Measurements from ENCODE around the gene ITIH1.

ITIH1 gene

DNA sequence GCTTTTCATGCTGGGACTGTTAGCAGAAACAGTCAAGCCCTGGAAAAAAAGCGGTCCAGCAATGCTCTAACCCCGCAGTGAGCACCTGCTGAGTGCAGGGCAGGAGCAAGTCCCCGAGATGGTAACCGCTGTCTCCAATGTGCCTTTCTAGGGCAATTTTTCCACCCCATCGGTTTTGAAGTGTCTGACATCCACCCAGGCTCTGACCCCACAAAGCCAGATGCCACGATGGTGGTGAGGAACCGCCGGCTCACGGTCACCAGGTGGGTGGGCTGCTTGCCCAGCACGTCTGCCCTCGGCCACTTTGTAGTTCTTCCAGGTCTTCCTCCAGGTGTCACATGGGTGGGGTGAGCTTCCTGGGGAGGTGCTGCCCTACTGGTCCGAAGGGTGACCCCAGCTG lies 14.0 kb downstream of the ITIH1 start:
- no peak for DNase-seq (ENCODE audit: low read depth)
- H3K4me3 ChIP-seq (ENCODE audit: low read depth, low read length) = no peak overlapping the region
- TF ChIP-seq, protein P1, sequence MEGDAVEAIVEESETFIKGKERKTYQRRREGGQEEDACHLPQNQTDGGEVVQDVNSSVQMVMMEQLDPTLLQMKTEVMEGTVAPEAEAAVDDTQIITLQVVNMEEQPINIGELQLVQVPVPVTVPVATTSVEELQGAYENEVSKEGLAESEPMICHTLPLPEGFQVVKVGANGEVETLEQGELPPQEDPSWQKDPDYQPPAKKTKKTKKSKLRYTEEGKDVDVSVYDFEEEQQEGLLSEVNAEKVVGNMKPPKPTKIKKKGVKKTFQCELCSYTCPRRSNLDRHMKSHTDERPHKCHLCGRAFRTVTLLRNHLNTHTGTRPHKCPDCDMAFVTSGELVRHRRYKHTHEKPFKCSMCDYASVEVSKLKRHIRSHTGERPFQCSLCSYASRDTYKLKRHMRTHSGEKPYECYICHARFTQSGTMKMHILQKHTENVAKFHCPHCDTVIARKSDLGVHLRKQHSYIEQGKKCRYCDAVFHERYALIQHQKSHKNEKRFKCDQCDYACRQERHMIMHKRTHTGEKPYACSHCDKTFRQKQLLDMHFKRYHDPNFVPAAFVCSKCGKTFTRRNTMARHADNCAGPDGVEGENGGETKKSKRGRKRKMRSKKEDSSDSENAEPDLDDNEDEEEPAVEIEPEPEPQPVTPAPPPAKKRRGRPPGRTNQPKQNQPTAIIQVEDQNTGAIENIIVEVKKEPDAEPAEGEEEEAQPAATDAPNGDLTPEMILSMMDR (conservative IDR thresholded peaks at IDR 0.05; ENCODE audit: low read depth, low read length) = no peak

DNA sequence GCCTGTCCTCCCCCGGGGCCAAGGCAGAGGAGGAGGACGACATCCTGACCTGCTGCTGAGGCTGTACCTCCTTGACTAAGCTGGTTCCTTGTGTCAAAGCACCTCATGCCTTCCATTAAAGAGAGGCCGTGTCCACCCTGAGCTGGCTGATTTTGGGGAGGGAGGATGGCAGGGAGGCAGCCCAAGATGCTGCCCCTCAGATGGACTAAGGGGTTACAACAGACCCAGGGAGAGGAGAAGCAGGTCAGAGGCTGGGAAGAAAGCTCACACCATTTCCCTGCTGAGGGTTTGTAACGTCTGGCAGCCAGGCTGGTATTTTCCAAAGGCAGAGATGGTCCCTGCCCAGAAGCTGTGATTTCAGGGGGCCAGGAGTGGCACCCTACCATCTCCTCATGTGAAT lies 14.5 kb downstream of the ITIH1 start:
- no peak for DNase-seq (ENCODE audit: low read depth)
- H3K4me3 ChIP-seq (ENCODE audit: low read depth, low read length) = no peak overlapping the region
- TF ChIP-seq, protein P1 (conservative IDR thresholded peaks at IDR 0.05; ENCODE audit: low read depth, low read length) = no peak

DNA sequence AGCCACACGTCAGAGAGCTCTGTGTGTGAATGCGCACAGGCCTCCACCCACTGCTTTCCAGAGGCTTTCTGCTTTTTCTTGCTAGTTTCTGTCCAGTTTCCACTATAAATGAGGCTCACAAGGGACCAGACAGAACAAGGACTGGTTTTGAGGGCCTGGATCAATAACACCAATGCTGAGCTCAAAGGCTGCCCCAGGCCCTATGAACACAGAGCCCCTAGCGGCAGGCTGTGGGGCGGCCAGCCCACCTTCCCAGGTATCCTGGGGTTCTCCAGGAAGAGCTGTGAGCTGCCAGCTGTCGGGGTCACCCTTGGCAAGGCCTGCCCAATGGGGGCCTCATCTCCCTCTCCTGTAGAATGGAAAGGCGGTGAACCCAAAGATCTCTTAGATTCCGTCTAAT lies 15.0 kb downstream of the ITIH1 start:
- no peak for DNase-seq (ENCODE audit: low read depth)
- TF ChIP-seq, protein P1 (conservative IDR thresholded peaks at IDR 0.05; ENCODE audit: low read depth, low read length) = peak; percentile 17
- no peak overlapping the region for H3K4me3 ChIP-seq (ENCODE audit: low read depth, low read length)

DNA sequence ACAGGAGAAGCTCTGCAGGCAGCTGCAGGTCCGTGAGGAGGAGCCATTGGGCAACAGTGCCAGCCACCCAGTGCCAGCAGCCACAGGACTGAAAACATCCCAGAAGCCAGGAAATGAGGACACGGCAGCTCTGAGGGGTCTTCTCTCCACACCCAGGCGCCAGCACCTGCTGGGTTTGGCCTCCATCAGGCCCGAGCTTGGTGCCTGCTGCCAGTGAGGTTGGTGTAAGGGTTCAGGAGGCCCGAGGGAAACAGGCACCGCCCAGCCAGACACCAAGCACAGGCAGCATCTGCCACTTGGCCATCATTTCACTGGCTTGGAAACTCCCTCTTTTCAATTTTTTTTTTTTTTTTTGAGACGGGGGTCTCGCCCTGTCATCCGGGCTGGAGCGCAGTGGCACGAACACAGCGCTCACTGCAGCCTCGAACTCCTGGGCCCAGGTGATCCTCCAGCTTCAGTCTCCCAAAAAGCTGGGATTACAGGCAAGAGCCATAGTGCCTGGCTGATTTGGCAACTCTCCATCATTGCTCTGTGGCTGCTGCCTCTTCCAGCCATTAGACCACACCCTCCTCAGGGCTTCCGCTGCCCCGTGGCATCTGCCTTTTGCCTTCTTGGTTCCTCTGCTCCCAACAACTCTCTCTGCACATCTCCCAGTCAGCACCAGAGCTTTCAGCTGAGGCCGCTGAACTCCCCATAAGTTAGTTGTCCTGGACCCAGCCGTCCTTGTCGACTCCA lies 15.7 kb downstream of the ITIH1 start:
- H3K4me3 ChIP-seq (ENCODE audit: low read depth, low read length) = no peak overlapping the region
- TF ChIP-seq, protein P1 (conservative IDR thresholded peaks at IDR 0.05; ENCODE audit: low read depth, low read length) = no peak
- no peak for DNase-seq (ENCODE audit: low read depth)

DNA sequence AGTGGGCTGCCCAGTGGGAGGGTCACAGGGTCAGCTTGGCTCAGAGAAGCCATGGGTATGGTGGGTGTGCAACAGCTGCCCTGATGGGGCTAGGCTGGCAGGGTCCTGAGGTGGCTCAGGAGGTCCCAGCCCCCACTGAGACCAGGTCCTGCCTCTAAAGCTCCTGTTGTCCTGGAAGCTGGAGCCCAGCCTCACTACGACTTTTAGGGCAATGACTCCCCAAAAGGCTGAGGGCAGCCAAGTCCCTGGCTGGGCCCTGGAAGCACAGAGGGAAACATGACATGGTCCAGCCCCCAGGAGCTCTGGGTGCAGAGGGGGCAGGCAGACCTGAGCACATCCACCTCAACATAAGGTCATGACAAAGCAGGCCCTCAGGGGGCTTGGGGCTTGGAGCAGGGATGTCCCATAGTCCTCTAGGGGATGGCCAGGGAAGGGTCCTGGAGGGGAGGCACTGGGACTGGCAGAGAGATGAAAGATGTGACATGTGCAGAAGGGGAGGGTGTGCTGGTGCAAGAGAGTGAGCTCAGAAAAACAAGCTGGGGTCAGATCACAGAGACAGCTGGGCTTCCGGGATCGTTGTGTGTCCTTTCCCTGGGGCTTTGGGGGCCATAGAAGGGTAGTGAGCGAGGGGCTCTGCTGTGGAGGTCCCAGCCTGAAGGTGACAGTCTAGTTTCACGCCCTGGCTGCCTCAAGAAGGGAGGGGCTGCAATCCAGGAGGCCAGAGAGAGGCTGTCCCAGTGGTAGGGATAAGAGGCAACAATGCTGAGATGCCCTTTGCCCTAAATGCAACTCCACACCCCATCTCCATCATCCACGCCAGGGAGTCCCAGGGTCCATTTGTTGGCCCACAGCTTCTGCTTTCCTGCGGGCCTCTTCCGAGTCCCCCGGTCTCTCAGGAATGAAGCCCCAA lies 16.6 kb downstream of the ITIH1 start:
- DNase-seq (ENCODE audit: low read depth) = no peak
- H3K4me3 ChIP-seq (ENCODE audit: low read depth, low read length) = no peak overlapping the region
- TF ChIP-seq, protein P1 (conservative IDR thresholded peaks at IDR 0.05; ENCODE audit: low read depth, low read length) = no peak

DNA sequence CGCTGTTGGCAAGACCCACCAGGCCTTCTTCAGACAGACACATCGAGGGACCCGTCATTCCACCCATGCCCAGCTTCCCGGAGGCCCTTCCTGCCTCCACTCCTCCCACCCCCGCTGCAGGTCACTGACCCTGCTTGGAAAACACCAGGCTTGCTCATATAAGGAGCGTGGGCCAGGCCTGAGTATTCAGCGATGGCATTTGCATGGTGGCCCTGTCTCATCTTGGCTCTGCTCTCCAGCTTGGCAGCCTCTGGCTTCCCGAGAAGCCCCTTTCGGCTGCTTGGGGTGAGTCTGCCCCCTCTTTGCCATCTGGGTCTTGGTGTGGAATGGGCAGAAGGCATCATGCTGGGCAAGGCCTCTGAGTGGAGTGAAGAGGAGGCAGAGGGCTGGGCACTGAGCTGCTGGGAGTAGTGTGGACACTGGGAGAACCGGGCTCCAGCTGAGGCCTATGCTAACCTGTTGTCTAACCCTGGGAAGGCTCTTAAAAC lies 17.3 kb downstream of the ITIH1 start, which contains the start of gene ITIH3:
Gene ITIH3 (plus strand): TSS at position 185 of the 488 bp plus-strand sequence. CDS start 8 bp downstream, at position 193.
- no peak within 1 kb of the TSS for H3K4me3 ChIP-seq (ENCODE audit: low read depth, low read length)
- no peak for DNase-seq (ENCODE audit: low read depth)
- TF ChIP-seq, protein P1 (conservative IDR thresholded peaks at IDR 0.05; ENCODE audit: low read depth, low read length) = no peak

All from choroid plexus epithelial cell (primary cell).